Testis (tissue), 2 donors: ENCODE data around the gene ANKRD9.

Experiments used
- POLR2A ChIP-seq: fragments of 450-650 bp; IDR thresholded peaks from one replicate; pipeline ENCODE4 v1.6.1; 2017; ENCODE audit warnings: antibody characterized with exemption, mild to moderate bottlenecking, moderate library complexity
- TF ChIP-seq, protein P1 (sequence below), 3 experiments: fragments of 450-650 bp in 2 of 3; fragments of 200-600 bp in 1 of 3; sonication (generic) in 1 of 3; IDR thresholded peaks; one replicate each; pipeline ENCODE4 v1.5.1; 2016 to 2019; ENCODE audit warnings: antibody characterized with exemption in 3 of 3, mild to moderate bottlenecking in 2 of 3, moderate library complexity in 1 of 3

DNA sequence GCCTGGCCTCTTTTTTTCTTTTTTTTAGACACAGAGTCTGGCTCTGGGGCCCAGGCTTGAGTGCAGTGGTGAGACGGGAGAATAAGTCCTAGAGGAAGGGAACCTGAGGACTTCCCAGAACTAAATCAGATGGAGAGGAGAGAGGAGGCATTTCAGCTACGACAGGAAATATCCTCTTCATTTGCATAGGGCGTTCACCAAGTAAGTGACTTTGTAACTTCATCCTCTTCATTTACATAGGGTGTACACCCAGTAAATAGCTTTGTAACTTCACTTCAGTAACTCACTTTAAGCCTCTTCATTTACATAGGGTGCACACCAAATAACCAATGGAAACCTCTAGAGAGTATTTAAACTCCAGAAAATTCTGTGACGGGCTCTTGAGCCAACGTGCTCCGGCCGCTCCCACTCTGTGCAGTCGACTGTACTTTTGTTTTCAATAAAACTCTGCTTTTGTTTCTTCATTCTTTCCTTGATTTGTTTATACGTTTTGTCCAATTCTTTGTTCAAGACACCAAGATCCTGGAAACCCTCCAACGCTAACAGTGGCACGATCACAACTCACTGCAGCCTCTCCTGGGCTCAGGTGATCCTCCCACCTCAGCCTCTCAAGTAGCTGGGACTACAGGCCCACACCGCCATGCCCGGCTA lies 21.4 kb upstream of the ANKRD9 start:
- TF ChIP-seq, protein P1, sequence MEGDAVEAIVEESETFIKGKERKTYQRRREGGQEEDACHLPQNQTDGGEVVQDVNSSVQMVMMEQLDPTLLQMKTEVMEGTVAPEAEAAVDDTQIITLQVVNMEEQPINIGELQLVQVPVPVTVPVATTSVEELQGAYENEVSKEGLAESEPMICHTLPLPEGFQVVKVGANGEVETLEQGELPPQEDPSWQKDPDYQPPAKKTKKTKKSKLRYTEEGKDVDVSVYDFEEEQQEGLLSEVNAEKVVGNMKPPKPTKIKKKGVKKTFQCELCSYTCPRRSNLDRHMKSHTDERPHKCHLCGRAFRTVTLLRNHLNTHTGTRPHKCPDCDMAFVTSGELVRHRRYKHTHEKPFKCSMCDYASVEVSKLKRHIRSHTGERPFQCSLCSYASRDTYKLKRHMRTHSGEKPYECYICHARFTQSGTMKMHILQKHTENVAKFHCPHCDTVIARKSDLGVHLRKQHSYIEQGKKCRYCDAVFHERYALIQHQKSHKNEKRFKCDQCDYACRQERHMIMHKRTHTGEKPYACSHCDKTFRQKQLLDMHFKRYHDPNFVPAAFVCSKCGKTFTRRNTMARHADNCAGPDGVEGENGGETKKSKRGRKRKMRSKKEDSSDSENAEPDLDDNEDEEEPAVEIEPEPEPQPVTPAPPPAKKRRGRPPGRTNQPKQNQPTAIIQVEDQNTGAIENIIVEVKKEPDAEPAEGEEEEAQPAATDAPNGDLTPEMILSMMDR (IDR thresholded peaks at IDR 0.05), result no peak
- no peak for TF ChIP-seq POLR2A
